ENCODE measurements around the gene INPP5A.

- TF ChIP-seq, protein P1, sequence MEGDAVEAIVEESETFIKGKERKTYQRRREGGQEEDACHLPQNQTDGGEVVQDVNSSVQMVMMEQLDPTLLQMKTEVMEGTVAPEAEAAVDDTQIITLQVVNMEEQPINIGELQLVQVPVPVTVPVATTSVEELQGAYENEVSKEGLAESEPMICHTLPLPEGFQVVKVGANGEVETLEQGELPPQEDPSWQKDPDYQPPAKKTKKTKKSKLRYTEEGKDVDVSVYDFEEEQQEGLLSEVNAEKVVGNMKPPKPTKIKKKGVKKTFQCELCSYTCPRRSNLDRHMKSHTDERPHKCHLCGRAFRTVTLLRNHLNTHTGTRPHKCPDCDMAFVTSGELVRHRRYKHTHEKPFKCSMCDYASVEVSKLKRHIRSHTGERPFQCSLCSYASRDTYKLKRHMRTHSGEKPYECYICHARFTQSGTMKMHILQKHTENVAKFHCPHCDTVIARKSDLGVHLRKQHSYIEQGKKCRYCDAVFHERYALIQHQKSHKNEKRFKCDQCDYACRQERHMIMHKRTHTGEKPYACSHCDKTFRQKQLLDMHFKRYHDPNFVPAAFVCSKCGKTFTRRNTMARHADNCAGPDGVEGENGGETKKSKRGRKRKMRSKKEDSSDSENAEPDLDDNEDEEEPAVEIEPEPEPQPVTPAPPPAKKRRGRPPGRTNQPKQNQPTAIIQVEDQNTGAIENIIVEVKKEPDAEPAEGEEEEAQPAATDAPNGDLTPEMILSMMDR (IDR thresholded peaks at IDR 0.05): no peak
- TF ChIP-seq POLR2A (IDR thresholded peaks at IDR 0.05): no peak
Measured at GRCh38 chr10:132586739-132587138, 49.2 kb downstream of the INPP5A start.
